ENCODE results near the gene ARFGAP3.

DNA sequence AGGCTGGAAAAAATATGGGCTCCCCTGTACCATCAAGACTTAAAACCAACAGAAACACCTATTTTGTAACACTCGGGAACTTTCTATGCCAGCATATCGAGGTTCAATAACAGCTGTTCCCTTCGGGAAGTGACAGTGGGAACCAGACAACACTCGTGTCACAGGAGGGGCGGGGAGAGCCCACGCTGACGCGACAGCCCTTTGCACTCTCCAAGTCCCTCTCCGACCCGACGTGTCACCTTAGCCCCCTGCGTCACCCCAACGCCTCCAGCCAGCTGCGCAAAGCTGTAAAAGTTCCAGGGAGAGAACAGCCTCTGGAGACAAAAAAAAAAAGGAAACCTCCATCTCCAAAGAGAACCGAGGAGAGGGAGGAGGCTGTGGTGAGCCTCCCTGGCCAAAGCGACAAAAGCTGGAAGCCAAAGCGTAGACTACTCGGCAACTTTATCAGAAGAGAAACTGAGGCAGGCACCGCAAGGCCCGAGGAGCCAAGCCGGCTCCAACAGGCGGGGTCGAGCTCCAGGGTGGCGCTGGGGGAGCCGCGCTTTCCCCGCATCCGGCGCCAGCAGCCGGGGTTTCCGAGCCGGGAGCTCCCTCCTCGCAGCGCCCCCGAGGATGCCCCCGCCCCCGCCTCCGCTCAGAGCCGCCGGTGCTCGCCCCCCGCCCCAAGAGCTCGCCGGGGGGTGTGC lies 751 bp downstream of the ARFGAP3 start:
- TF ChIP-seq, protein P1, sequence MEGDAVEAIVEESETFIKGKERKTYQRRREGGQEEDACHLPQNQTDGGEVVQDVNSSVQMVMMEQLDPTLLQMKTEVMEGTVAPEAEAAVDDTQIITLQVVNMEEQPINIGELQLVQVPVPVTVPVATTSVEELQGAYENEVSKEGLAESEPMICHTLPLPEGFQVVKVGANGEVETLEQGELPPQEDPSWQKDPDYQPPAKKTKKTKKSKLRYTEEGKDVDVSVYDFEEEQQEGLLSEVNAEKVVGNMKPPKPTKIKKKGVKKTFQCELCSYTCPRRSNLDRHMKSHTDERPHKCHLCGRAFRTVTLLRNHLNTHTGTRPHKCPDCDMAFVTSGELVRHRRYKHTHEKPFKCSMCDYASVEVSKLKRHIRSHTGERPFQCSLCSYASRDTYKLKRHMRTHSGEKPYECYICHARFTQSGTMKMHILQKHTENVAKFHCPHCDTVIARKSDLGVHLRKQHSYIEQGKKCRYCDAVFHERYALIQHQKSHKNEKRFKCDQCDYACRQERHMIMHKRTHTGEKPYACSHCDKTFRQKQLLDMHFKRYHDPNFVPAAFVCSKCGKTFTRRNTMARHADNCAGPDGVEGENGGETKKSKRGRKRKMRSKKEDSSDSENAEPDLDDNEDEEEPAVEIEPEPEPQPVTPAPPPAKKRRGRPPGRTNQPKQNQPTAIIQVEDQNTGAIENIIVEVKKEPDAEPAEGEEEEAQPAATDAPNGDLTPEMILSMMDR (IDR thresholded peaks at IDR 0.05), result no peak
- peak in 1 of 4 donors; percentile 50 for TF ChIP-seq POLR2A (IDR thresholded peaks at IDR 0.05)

Data from upper lobe of left lung (tissue), 4 donors.